Measurements from ENCODE around the gene PTPN14.

Gene PTPN14

DNA sequence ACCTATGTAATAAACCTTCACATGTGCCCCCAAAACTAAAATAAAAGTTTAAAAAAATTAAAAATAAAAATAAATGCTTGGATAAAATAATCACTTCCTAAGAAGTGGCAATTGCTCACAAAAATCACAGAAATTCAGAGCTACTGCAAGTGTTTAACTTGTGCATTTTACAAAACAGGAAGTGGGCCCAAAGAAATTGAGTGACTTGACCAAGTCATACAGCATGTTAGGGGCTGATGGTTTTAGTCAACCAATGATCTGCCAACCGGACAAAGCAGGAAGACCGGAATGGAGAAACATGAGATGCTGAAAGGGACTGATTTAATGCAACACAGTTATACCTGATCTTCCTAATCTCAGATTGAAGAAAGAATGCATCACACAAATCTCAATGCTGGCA is 173.9 kb downstream of the PTPN14 start:
- CTCF ChIA-PET: interaction anchor here (1.3 to 1.5 kb wide), 2 partner anchors 45 kb away, joined by 4 to 6 read pairs; no protein-coding TSS in a partner anchor
- H3K27ac Mint-ChIP-seq: no peak overlapping the region
- H3K9me3 Mint-ChIP-seq: no peaks in the 10 kb centered on the region
- H3K4me1 Mint-ChIP-seq: no peaks in the 10 kb centered on the region
- no peak overlapping the region for H3K4me3 Mint-ChIP-seq
- peaks cover 6% of the 10 kb centered on the region for H3K27me3 Mint-ChIP-seq
- no peaks in the 10 kb centered on the region for H3K36me3 Mint-ChIP-seq
- DNase-seq: no peak

DNA sequence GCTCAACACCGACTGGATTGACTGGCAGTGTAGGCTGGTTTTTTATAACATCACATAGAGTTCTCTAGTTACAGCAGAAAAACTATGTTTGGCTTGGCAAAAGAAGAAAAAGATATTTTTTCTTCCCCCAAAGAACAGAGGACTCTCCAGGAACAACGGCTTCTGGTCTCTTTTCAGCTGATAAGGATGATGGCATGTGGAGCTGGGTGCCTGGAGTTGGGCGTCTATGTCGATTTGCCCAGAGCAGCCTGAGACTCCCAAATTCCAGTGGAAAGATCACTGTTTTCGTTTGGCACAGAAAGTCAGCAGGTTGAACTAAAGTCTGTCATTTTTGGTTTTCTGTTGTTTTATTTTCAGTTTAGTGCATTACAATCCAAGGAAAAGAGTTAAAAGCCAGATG is 179.3 kb downstream of the PTPN14 start:
- Mint-ChIP-seq H3K9me3 (no peaks in the 10 kb centered on the region), H3K27me3 (peaks cover 23% of the 10 kb centered on the region), H3K4me1 (no peaks in the 10 kb centered on the region), H3K27ac (no peak overlapping the region), H3K36me3 (no peaks in the 10 kb centered on the region), H3K4me3 (no peak overlapping the region)
- no peak for DNase-seq
- CTCF ChIA-PET: interaction anchor here (1.2 to 1.6 kb wide), 2 partner anchors 41 to 213 kb away, joined by 3 to 4 read pairs; no protein-coding TSS in a partner anchor

DNA sequence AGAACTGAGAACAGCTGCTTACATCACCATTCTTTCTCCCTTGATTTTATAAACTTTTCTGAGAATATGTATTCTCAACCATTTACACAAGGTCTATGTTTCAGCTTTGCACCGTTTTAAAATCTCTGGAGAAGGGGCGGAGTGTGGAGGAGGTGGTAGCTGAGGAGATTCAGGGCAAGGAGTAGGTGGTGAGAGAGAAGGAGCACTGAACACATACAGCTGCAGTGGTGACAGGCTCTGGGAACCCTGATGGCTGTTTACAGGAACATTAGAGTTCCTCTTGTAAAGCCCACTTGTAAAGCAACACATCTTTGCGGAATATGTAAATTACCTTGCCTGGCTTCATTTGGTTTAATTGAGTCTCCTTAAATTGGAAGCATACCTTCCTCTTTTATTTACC is 180.8 kb downstream of the PTPN14 start:
- H3K27ac Mint-ChIP-seq: no peak overlapping the region
- CTCF ChIA-PET: interaction anchor here (1.6 kb wide), 2 partner anchors 42 to 214 kb away, joined by 4 to 8 read pairs; no protein-coding TSS in a partner anchor
- DNase-seq: no peak
- H3K36me3 Mint-ChIP-seq: no peaks in the 10 kb centered on the region
- no peak overlapping the region for H3K4me3 Mint-ChIP-seq
- H3K27me3 Mint-ChIP-seq: peaks cover 17% of the 10 kb centered on the region
- no peaks in the 10 kb centered on the region for H3K9me3 Mint-ChIP-seq
- no peaks in the 10 kb centered on the region for H3K4me1 Mint-ChIP-seq

DNA sequence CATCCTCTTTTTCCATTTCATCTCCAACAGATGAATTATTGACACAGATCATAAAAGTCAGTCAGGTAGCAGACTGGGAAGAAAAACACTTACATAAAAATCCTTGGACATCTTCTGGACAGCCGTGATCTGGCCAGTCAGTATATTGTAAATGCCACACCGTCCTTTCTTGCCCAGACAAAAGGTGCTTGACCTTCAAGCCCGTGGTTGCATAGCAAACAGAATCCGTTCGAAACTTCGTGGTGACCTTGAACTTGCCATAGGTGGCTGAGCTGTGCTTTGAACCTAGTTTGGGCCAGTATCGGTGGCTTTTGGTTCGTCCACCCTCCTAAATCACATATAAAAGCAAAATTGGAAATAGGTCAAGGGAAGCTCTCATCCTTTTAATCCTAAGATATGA is 182.0 kb downstream of the PTPN14 start:
- Mint-ChIP-seq H3K4me1 (no peaks in the 10 kb centered on the region), H3K9me3 (no peaks in the 10 kb centered on the region), H3K27ac (no peak overlapping the region), H3K27me3 (peaks cover 20% of the 10 kb centered on the region), H3K4me3 (no peak overlapping the region), H3K36me3 (no peaks in the 10 kb centered on the region)
- no peak for DNase-seq
- CTCF ChIA-PET: no interaction called here

DNA sequence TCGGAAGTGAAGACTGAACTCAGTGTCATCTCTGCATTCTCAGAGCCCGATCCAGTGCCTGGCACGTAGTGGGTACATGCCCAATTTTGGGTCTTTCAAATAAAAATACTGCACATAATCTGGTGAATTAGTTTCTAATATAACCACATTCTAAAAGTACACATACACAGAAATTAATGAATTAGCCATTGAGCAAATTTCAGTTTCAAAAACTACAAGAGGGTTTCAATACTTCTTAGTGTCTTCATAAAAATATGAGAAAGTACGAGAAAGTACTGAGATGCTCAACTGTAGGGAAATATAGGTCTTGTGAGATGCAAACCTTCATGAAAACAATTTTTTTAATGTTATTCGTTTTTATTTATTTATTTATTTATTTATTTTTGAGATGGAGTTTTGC is 183.6 kb downstream of the PTPN14 start:
- Mint-ChIP-seq H3K9me3 (no peaks in the 10 kb centered on the region), H3K4me3 (no peak overlapping the region), H3K27ac (no peak overlapping the region), H3K27me3 (peaks cover 28% of the 10 kb centered on the region), H3K36me3 (no peaks in the 10 kb centered on the region), H3K4me1 (no peaks in the 10 kb centered on the region)
- DNase-seq: no peak
- CTCF ChIA-PET: no interaction called here

DNA sequence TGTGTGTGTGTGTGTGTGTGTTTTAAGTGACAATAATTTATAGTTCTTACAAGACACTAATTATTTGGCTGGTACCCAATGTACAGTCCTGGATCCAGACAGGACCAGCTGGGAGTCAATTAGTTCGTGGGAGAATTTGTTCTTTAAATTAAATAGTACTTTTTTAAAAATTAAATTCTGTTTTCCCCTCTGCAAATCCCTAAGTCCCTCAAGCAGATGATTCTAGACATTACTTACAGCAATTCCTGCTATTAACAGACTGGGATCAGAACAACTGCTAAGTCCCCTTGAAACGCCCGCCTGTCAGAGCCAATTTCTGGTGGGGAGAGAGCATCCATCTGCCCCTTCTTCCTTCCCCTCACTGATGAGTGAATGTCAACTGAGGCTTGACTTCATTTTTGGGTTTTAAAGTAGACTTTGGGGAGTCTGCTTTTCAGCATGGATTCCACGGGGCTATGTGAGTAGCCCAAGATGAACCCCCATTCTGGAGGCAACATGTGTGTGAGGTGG is 186.6 kb downstream of the PTPN14 start:
- H3K9me3 Mint-ChIP-seq: peaks cover 2% of the 10 kb centered on the region
- DNase-seq: no peak
- H3K27ac Mint-ChIP-seq: no peak overlapping the region
- H3K4me3 Mint-ChIP-seq: no peak overlapping the region
- no peaks in the 10 kb centered on the region for H3K4me1 Mint-ChIP-seq
- H3K36me3 Mint-ChIP-seq: no peaks in the 10 kb centered on the region
- H3K27me3 Mint-ChIP-seq: peaks cover 18% of the 10 kb centered on the region
- CTCF ChIA-PET: interaction anchor here (1.3 kb wide), 1 partner anchor 31 kb away, joined by 3 read pairs; no protein-coding TSS in a partner anchor

DNA sequence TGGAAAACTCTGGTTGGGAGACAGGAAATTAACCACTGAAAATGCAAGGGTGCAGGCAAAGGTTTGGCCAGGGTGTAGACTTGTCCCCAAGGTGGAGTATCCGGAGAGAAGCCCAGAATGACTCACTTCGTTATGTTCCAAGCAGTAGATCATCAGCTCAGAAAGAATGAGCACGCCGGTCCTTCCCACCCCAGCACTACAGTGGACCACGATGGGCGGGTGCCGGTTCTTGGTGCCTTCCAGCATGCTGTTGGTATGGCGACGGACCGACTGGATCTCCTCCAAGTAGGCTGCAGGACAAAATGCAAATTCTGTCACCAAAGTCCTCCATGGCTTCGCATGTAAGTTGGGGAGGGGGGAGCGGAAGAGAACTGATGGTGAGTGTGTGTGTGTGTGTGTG is 187.0 kb downstream of the PTPN14 start:
- Mint-ChIP-seq H3K27me3 (peaks cover 18% of the 10 kb centered on the region), H3K36me3 (no peaks in the 10 kb centered on the region), H3K4me1 (no peaks in the 10 kb centered on the region), H3K9me3 (peaks cover 2% of the 10 kb centered on the region), H3K27ac (no peak overlapping the region), H3K4me3 (no peak overlapping the region)
- CTCF ChIA-PET: no interaction called here
- no peak for DNase-seq

DNA sequence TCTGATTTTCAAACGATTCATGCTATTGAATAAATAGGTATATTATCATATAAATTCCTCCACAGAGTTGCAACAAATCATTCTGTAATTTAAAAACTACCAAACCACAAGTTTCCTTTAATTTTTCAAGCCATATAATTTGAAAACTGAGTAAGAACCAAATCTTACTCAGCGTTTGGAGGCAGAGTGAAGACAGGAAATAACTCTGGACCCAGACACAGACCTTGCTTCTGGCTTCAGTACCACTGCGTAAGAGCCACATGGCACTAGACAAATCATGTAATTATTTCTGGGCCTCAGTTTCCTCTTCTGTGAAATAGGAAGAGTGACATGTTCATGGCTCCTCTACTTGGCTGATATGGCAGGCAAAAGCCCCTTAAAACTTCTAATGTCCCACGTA is 188.0 kb downstream of the PTPN14 start:
- Mint-ChIP-seq H3K27ac (no peak overlapping the region), H3K4me1 (no peaks in the 10 kb centered on the region), H3K9me3 (peaks cover 2% of the 10 kb centered on the region), H3K4me3 (no peak overlapping the region), H3K27me3 (peaks cover 18% of the 10 kb centered on the region), H3K36me3 (no peaks in the 10 kb centered on the region)
- CTCF ChIA-PET: no interaction called here
- DNase-seq: no peak

DNA sequence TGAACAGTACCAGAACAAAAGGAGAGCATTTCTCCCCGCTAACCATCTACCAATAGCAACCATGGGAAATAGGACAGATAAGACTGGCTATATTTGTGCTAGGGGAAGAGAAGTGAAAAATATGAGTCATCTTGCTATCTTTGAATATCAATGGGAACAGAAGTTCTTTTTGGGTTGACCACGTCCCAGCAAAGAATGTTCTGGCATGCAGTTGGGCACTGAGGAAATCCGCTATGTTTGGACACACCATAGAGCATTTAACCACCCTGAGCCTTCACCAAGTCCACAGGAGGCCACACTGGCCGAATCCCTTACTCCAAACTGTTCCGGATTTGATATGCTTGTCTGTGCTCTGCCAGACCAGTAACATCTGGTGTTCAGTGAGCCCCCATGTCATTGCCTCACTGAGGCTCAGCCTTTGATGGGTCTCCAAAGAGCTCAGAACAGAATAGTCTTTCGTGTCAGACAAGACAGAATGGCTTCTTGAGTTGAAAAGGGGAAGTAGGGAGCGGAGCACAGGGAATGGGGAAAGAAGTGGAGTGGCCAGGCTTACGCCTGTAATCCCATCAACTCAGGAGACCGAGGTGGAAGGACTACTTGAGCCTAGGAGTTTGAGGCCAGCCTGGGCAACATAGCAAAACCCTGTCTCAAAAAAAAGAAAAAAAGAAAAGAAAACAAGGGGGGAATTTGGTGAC is 189.1 kb downstream of the PTPN14 start:
- Mint-ChIP-seq H3K9me3 (peaks cover 2% of the 10 kb centered on the region), H3K4me1 (no peaks in the 10 kb centered on the region), H3K36me3 (no peaks in the 10 kb centered on the region), H3K4me3 (no peak overlapping the region), H3K27me3 (peaks cover 23% of the 10 kb centered on the region), H3K27ac (no peak overlapping the region)
- CTCF ChIA-PET: no interaction called here
- no peak for DNase-seq

DNA sequence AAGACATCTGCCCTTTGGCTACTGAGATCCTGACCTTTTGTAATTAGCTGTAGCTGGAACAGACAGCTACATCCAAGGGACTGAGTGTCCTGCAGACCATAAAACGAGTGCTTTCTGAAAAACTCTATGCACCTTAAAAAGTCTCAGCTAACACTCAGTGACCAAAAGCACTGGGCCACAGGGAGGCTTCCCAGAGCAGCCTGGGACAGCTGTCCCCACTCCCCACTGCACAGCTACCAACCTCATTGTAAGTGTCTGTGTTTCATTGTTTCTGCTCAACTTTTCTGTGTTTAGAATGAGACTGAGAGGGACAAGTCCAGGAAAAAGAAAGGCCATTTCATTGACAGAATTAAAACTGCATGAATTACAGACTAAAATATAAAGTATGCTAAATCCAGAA is 189.8 kb downstream of the PTPN14 start:
- Mint-ChIP-seq H3K9me3 (peaks cover 2% of the 10 kb centered on the region), H3K36me3 (no peaks in the 10 kb centered on the region), H3K27me3 (peaks cover 27% of the 10 kb centered on the region), H3K4me1 (no peaks in the 10 kb centered on the region), H3K27ac (no peak overlapping the region), H3K4me3 (no peak overlapping the region)
- DNase-seq: no peak
- CTCF ChIA-PET: interaction anchor here (0.6 to 1.1 kb wide), 2 partner anchors 30 to 224 kb away, joined by 4 read pairs; no protein-coding TSS in a partner anchor

DNA sequence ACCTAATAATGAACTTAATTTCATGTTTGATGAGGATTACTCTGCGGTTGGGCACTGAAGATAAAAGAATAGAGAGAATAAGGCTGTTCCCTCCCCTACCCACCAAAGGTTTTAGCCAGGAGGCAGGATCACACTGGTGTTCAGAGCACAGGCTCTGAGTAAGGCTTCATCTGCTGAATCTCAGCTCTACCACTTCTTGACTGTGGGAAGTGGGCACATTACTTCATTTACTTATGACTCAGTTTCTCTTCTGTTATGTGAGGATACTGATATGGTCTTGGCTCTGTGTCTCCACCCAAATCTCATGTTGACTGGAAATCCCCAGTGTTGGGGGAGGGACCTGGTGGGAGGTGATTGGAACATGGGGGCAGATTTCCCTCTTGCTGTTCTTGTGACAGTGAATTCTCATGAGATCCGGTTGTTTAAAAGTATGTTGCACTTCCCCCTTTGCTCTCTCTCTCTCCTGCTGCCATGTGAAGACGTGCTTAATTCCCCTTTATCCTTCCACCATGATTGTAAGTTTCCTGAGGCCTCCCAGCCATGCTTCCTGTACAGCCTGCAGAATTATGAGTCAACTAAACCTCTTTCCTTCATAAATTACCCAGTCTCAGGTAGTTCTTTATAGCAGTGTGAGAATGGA is 190.8 kb downstream of the PTPN14 start:
- CTCF ChIA-PET: interaction anchor here (0.6 to 1.1 kb wide), 2 partner anchors 29 to 225 kb away, joined by 4 read pairs; no protein-coding TSS in a partner anchor
- Mint-ChIP-seq H3K9me3 (peaks cover 2% of the 10 kb centered on the region), H3K27ac (no peak overlapping the region), H3K4me3 (no peak overlapping the region), H3K4me1 (no peaks in the 10 kb centered on the region), H3K36me3 (no peaks in the 10 kb centered on the region), H3K27me3 (peaks cover 31% of the 10 kb centered on the region)
- no peak for DNase-seq

DNA sequence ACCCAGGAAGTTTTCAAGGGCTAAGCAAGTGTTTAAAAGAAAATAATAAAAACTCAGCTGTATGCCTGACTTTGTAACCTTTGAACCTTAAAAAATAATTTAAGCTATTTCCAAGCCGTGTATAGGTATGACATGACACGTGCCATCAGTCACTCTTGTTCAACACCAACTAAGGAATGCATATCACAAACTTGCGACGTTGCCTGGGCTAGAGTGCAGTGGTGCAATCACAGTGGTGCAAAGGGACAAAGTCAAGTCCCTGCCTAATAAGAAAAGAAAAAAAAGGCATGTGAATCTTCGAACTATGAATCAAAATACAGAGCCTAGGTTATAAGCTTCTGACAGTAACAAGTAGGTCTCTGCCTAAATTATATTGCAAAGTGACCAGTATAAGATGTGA is 191.3 kb downstream of the PTPN14 start:
- Mint-ChIP-seq H3K27me3 (peaks cover 34% of the 10 kb centered on the region), H3K9me3 (peaks cover 2% of the 10 kb centered on the region), H3K4me1 (no peaks in the 10 kb centered on the region), H3K27ac (no peak overlapping the region), H3K4me3 (no peak overlapping the region), H3K36me3 (no peaks in the 10 kb centered on the region)
- CTCF ChIA-PET: no interaction called here
- DNase-seq: no peak

DNA sequence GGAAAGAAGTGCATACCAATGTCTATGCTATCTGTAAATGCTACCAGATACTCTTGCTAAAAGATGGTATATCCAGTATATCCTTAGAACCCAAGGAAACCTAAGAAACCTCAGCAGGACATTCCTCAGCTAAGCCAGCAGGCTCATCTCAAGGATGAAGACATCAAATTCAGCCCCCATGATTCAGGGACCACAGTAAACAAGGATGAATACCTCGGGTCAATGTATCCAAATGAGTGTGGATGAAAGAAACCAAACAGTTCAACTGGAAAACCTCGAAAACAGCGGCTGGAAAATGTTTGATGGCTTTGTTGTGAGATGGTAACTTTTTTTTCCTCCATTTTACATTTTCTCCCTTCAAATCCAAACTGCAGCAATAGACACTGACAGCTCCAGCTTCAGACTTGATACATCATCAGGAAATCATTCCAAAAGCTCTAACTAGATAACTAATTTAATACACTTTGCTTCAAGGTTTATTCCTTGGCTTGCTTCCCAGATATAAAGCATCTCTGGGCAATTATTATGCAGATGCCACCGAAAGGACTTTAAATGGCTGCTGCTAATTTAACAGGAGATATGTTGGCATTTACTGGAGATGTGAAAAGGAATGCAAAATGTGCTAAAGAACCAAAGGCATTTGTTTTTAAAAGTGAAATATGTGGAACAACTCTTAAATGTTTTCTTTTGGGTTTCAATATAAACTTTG is 196.8 kb downstream of the PTPN14 start:
- no peaks in the 10 kb centered on the region for H3K4me1 Mint-ChIP-seq
- peaks cover 19% of the 10 kb centered on the region for H3K27me3 Mint-ChIP-seq
- no peak for DNase-seq
- no peaks in the 10 kb centered on the region for H3K9me3 Mint-ChIP-seq
- H3K27ac Mint-ChIP-seq: no peak overlapping the region
- CTCF ChIA-PET: interaction anchor here (1.2 to 1.3 kb wide), 2 partner anchors 10 to 42 kb away, joined by 3 to 4 read pairs; no protein-coding TSS in a partner anchor
- H3K4me3 Mint-ChIP-seq: no peak overlapping the region
- no peaks in the 10 kb centered on the region for H3K36me3 Mint-ChIP-seq

DNA sequence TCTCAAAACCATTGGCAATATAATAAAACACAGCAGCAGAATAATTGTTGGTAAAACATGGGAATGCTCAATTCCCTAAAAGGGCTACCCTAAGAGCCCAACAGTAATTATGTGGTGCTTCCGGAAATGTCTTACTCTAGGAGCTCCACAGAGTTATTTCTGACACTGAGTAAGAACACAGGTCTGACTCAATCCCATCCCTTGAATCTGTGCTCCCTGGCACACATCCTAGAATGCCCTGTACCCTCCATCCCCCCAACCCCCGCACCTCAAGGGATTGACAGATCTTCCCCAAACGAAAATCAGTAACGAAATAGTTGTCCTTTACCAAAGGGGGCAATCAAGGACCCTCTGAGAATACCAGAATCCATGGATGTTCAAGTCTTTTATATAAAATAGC is 198.6 kb downstream of the PTPN14 start:
- Mint-ChIP-seq H3K27me3 (peaks cover 18% of the 10 kb centered on the region), H3K4me3 (no peak overlapping the region), H3K36me3 (peaks cover 2% of the 10 kb centered on the region), H3K27ac (no peak overlapping the region), H3K9me3 (no peaks in the 10 kb centered on the region), H3K4me1 (no peaks in the 10 kb centered on the region)
- no peak for DNase-seq
- CTCF ChIA-PET: interaction anchor here (1.4 kb wide), 1 partner anchor 20 kb away, joined by 3 read pairs; no protein-coding TSS in a partner anchor
